ENCODE measurements around the gene MEGF8.
"Not testable (repeated sequence)": the region's sequence is repeated elsewhere in the genome, so short reads cannot be mapped to it uniquely, and the experiment has no call there.

The MEGF8 gene

GRCh38 chr19:42334697-42335373 lies 9.4 kb downstream of the MEGF8 start:
- DNase-seq, result no peak

- no peak for DNase-seq
These were observed 10.0 kb downstream of the MEGF8 start for GRCh38 chr19:42335374-42335936.

GRCh38 chr19:42335971-42336370 lies 10.5 kb downstream of the MEGF8 start:
- DNase-seq, result no peak

- not testable (repeated sequence) for DNase-seq
These were observed 13.9 kb downstream of the MEGF8 start for GRCh38 chr19:42339126-42339860.

- not testable (repeated sequence) for DNase-seq
These were observed 14.5 kb downstream of the MEGF8 start for GRCh38 chr19:42339922-42340321.

GRCh38 chr19:42343344-42344110 lies 18.1 kb downstream of the MEGF8 start:
- DNase-seq, result no peak

GRCh38 chr19:42344336-42344893 lies 19.0 kb downstream of the MEGF8 start:
- no peak for DNase-seq

GRCh38 chr19:42345191-42345812 lies 19.9 kb downstream of the MEGF8 start:
- DNase-seq, result no peak

GRCh38 chr19:42348211-42348610 lies 22.8 kb downstream of the MEGF8 start:
- no peak for DNase-seq

- DNase-seq, result no peak
These were observed 24.1 kb downstream of the MEGF8 start for GRCh38 chr19:42349378-42350107.

- no peak for DNase-seq
These were observed 25.0 kb downstream of the MEGF8 start for GRCh38 chr19:42350417-42350816.

GRCh38 chr19:42351079-42351735 lies 25.8 kb downstream of the MEGF8 start:
- DNase-seq, result no peak

GRCh38 chr19:42352301-42353259 lies 27.1 kb downstream of the MEGF8 start:
- no peak for DNase-seq

- no peak for DNase-seq
These were observed 28.0 kb downstream of the MEGF8 start for GRCh38 chr19:42353341-42354015.

GRCh38 chr19:42355896-42356295 lies 30.5 kb downstream of the MEGF8 start:
- no peak for DNase-seq

GRCh38 chr19:42356686-42357085 lies 31.3 kb downstream of the MEGF8 start:
- no peak for DNase-seq

GRCh38 chr19:42357290-42357689 lies 31.9 kb downstream of the MEGF8 start:
- DNase-seq, result no peak

GRCh38 chr19:42360787-42361544 lies 35.5 kb downstream of the MEGF8 start:
- no peak for DNase-seq

GRCh38 chr19:42361545-42361910 lies 36.1 kb downstream of the MEGF8 start:
- no peak for DNase-seq

Data from NCI-H1436 treated with DMSO at 0.1 percent for 48 hours (cell line).